Calu3 (cell line): Measurements from ENCODE around the gene PBX1. TPM values are rescaled to one million over a fixed set of nuclear protein-coding genes. Genes with fewer than 3 reads are reported as not detected.

Experiments used
- BruUV-seq: library from RNA; stranded (reverse); fragments of 400-500 nt; replicated peaks from 2 replicates; lab custom pipeline; 2021; lab: Mats Ljungman, UMichigan
- CTCF ChIA-PET: fragments of 300-600 bp; sonication (Branson Sonifier 250); formaldehyde crosslinking; loops from one replicate; lab custom pipeline; 2022; ENCODE audit warnings: antibody characterized with exemption; lab: Charles Lee
- DNase-seq: peaks from one replicate; pipeline ENCODE4 v3.0.0; 2022
- H3K27ac Mint-ChIP-seq: one replicate; pipeline ENCODE4 v1.8.0; 2022; ENCODE audit warnings: mixed read lengths; ENCODE audit not compliant: unreplicated experiment
- H3K27me3 Mint-ChIP-seq: one replicate; pipeline ENCODE4 v1.8.0; 2022; ENCODE audit warnings: mixed read lengths; ENCODE audit not compliant: unreplicated experiment
- H3K36me3 Mint-ChIP-seq: one replicate; pipeline ENCODE4 v1.8.0; 2022; ENCODE audit warnings: mild to moderate bottlenecking, moderate library complexity, mixed read lengths; ENCODE audit not compliant: insufficient read depth, unreplicated experiment
- H3K4me1 Mint-ChIP-seq: one replicate; pipeline ENCODE4 v1.8.0; 2022; ENCODE audit warnings: mild to moderate bottlenecking, low read depth, mixed read lengths; ENCODE audit not compliant: unreplicated experiment
- H3K4me3 Mint-ChIP-seq: one replicate; pipeline ENCODE4 v1.8.0; 2022; ENCODE audit warnings: mild to moderate bottlenecking, low read depth, moderate library complexity, mixed read lengths; ENCODE audit not compliant: unreplicated experiment
- H3K9me3 Mint-ChIP-seq: one replicate; pipeline ENCODE4 v1.8.0; 2022; ENCODE audit warnings: low read depth, mixed read lengths; ENCODE audit not compliant: unreplicated experiment
- CTCF ChIP-seq: fragments of 200-600 bp; IDR thresholded peaks from one replicate; pipeline ENCODE4 v1.8.0; 2022; ENCODE audit warnings: antibody characterized with exemption; ENCODE audit not compliant: unreplicated experiment
- intact Hi-C: fragments of 100-400 bp; cut with micrococcal nuclease; formaldehyde crosslinking; loops from one replicate; pipeline ENCODE4 v1.10.0; 2022; ENCODE audit not compliant: unreplicated experiment
- total RNA-seq: library from RNA; stranded (reverse); gene quantifications from 2 replicates; pipeline ENCODE4 v1.2.3, GENCODE V29; 2022

Gene PBX1
- total RNA-seq, 1 experiment from 2014 or later = 22.5 TPM

- peaks cover 91% of the 10 kb centered on the region for H3K4me1 Mint-ChIP-seq
- BruUV-seq = no TSS peak
These were observed 212.1 kb downstream of the PBX1 start for GRCh38 chr1:164771041-164771618.

DNA sequence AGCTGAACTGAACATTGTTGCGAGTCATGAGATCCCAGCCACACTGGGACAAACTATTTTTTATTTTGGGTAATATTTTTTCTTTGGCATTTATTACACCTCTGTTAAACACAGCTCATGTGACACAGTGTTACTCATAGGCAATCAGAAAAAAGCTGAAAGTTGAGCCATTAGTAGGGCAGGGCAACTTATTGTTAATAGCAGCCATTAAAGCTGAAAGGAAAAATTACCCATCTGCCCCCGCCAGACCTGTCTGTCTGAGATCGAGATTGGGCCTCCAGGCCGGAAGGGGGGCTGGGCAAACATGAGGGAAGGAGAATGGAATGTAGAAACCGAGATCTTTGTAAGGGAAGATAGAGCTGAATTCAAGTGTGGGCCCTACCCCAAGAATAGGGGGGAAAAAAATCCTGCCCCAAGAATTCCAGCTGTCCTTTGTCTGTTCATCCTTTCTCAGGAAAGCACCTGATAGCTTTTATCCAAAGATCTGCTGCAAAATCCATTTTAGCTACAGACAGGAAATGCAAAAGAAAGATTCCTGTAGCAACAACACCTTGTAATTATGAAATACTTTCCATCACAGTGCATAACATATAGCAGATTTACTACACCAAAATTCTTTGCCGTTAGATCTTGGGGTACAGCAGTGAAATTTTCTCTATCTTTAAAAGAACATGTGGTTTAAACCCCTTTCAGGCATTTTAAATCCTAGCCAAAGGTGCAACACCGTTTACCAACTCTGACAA, 212.8 kb downstream of the PBX1 start:
- peaks cover 95% of the 10 kb centered on the region for H3K4me1 Mint-ChIP-seq
- TF ChIP-seq CTCF = no peak
- H3K4me3 Mint-ChIP-seq = peak overlapping the region; percentile 46
- intact Hi-C loops = loop anchor here (5.0 kb wide), 4 partner anchors 89 to 214 kb away; partner anchors contain the start of gene PBX1
- no TSS peak for BruUV-seq
- no peaks in the 10 kb centered on the region for H3K27me3 Mint-ChIP-seq
- H3K36me3 Mint-ChIP-seq = peaks cover 10% of the 10 kb centered on the region
- H3K27ac Mint-ChIP-seq = peak overlapping the region; percentile 84
- no peaks in the 10 kb centered on the region for H3K9me3 Mint-ChIP-seq
- DNase-seq = peak; percentile 78
- CTCF ChIA-PET = interaction anchor here (0.6 to 1.3 kb wide), 6 partner anchors 9 to 213 kb away, joined by 3 to 5 read pairs (median 4); partner anchors contain the start of gene PBX1

More at GRCh38 chr1:164771041-164771618, 212.1 kb downstream of the PBX1 start:
- no peaks in the 10 kb centered on the region for H3K9me3 Mint-ChIP-seq
- intact Hi-C loops = loop anchor here (5.0 kb wide), 4 partner anchors 89 to 214 kb away; partner anchors contain the start of gene PBX1
- peaks cover 8% of the 10 kb centered on the region for H3K36me3 Mint-ChIP-seq
- DNase-seq = no peak
- CTCF ChIA-PET = interaction anchor here (0.9 to 1.3 kb wide), 5 partner anchors 9 to 111 kb away, joined by 3 to 5 read pairs (median 5); no protein-coding TSS in a partner anchor
- TF ChIP-seq CTCF = no peak
- H3K27ac Mint-ChIP-seq = peak overlapping the region; percentile 84
- H3K4me3 Mint-ChIP-seq = peak overlapping the region; percentile 46
- no peaks in the 10 kb centered on the region for H3K27me3 Mint-ChIP-seq

- H3K4me3 Mint-ChIP-seq = no peak overlapping the region
- CTCF ChIA-PET = no interaction called here
- no peak for TF ChIP-seq CTCF
- no TSS peak for BruUV-seq
- H3K9me3 Mint-ChIP-seq = no peaks in the 10 kb centered on the region
- no peaks in the 10 kb centered on the region for H3K27me3 Mint-ChIP-seq
- peaks cover 90% of the 10 kb centered on the region for H3K4me1 Mint-ChIP-seq
- intact Hi-C loops = loop anchor here (5.0 kb wide), 4 partner anchors 90 to 215 kb away; partner anchors contain the start of gene PBX1
- peak; percentile 74 for DNase-seq
- peak overlapping the region; percentile 26 for H3K27ac Mint-ChIP-seq
- peaks cover 12% of the 10 kb centered on the region for H3K36me3 Mint-ChIP-seq
These were observed 213.7 kb downstream of the PBX1 start for GRCh38 chr1:164772635-164773034.

- intact Hi-C loops = loop anchor here (5.0 kb wide), 4 partner anchors 91 to 216 kb away; partner anchors contain the start of gene PBX1
- Mint-ChIP-seq H3K27me3 (no peaks in the 10 kb centered on the region), H3K27ac (peak overlapping the region; percentile 26), H3K9me3 (no peaks in the 10 kb centered on the region), H3K36me3 (peaks cover 12% of the 10 kb centered on the region), H3K4me3 (no peak overlapping the region), H3K4me1 (peaks cover 85% of the 10 kb centered on the region)
- DNase-seq = no peak
- CTCF ChIA-PET = no interaction called here
- no TSS peak for BruUV-seq
- TF ChIP-seq CTCF = no peak
These were observed 214.1 kb downstream of the PBX1 start for GRCh38 chr1:164773102-164773501.
